Stimulated activated naive B cell treated with anti-CD40 and anti-IgM and Interleukin-4, amounts not matched to agents 10 μg/mL and 1 μg/mL and 100 μg/mL, for 72 hours (primary cell): ENCODE data around the gene RAB11FIP3.

Source experiments
- ATAC-seq, 2 donors: fragments of 150-1000 bp; cut with Tn5 transposase; replicated peaks; 2 replicates each; pipeline ENCODE4 v1.10.0; 2021; ENCODE audit warnings: moderate library complexity in 1 of 2
- DNase-seq: peaks from one replicate; pipeline ENCODE4 v3.0.0; 2021
- H3K27ac Mint-ChIP-seq: one replicate; pipeline ENCODE4 v1.8.0; 2022; ENCODE audit warnings: mild to moderate bottlenecking, mixed read lengths
- H3K27me3 Mint-ChIP-seq, 2 donors: one replicate each; pipeline ENCODE4 v1.8.0; 2022; ENCODE audit warnings: mixed read lengths in 2 of 2
- H3K36me3 Mint-ChIP-seq, 2 donors: one replicate each; pipeline ENCODE4 v1.8.0; 2022; ENCODE audit warnings: mixed read lengths in 2 of 2, mild to moderate bottlenecking in 1 of 2
- H3K4me1 Mint-ChIP-seq, 2 donors: one replicate each; pipeline ENCODE4 v1.8.0; 2022; ENCODE audit warnings: mixed read lengths in 2 of 2, mild to moderate bottlenecking in 1 of 2
- H3K4me3 Mint-ChIP-seq, 2 donors: one replicate each; pipeline ENCODE4 v1.8.0; 2022; ENCODE audit warnings: mild to moderate bottlenecking in 2 of 2, mixed read lengths in 2 of 2, moderate library complexity in 1 of 2
- H3K9me3 Mint-ChIP-seq, 2 donors: one replicate each; pipeline ENCODE4 v1.8.0; 2022; ENCODE audit warnings: mixed read lengths in 2 of 2, mild to moderate bottlenecking in 1 of 2

Gene RAB11FIP3

DNA sequence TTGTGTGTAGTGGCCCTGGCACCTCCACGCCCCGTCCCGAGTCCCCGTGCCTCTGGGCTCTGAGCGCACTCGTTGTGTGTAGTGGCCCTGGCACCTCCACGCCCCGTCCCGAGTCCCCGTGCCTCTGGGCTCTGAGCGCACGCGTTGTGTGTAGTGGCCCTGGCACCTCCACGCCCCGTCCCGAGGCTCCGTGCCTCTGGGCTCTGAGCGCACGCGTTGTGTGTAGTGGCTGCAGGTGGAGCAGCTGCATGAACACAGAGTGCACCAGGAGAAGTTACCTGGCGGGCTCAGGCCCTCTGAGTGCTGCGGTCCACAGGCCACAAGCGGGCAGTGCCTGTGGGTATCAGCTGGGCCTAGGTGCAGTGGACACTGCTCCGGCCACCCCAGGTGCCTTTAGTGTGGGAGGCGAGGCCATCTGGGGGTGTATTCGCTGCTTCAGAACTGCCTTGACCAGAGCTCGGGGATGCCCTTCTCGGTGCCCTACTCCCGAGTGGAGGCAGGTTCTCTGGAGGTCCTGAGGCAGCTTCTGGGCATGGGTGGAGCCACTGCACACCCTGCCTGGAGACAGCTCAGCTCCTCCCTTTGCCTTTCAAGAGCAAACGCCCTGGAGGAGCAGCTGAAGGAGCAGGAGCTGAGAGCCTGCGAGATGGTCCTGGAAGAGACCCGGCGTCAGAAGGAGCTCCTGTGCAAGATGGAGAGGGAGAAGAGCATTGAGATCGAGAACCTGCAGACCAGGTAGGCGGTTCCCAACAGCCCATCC lies 84.8 kb downstream of the RAB11FIP3 start:
- peaks cover 11 to 34% of the 10 kb centered on the region in 2 donors for H3K36me3 Mint-ChIP-seq
- peak overlapping the region; percentile 42 for H3K27ac Mint-ChIP-seq
- no peaks in the 10 kb centered on the region for H3K27me3 Mint-ChIP-seq
- DNase-seq (no peak), ATAC-seq (no peak)
- H3K4me1 Mint-ChIP-seq = peaks cover 3 to 5% of the 10 kb centered on the region in 2 donors
- H3K4me3 Mint-ChIP-seq = no peak overlapping the region
- no peaks in the 10 kb centered on the region for H3K9me3 Mint-ChIP-seq

DNA sequence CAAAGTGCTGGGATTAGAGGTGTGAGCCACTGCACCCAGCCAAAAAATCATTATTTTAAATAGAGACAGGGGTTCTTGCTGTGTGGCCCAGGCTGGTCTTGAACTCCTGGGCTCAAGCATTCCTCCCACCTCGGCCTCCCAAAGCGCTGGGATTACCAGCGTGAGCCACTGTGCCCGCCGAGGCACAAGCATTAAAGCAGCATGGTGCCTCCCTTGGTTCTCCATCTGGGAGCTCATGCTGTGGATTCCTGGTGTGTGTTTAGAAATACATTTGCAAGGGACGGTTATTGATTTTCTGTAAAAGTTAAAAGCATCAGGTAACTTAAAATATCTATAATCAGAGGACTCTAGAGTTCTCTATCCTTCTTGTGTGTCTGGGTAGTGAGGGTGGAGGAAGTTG lies 87.4 kb downstream of the RAB11FIP3 start:
- Mint-ChIP-seq H3K36me3 (peaks cover 21 to 33% of the 10 kb centered on the region in 2 donors), H3K27ac (no peak overlapping the region), H3K27me3 (no peaks in the 10 kb centered on the region), H3K4me1 (peaks cover 0 to 5% of the 10 kb centered on the region in 2 donors), H3K4me3 (no peak overlapping the region), H3K9me3 (no peaks in the 10 kb centered on the region)
- ATAC-seq (no peak), DNase-seq (no peak)

DNA sequence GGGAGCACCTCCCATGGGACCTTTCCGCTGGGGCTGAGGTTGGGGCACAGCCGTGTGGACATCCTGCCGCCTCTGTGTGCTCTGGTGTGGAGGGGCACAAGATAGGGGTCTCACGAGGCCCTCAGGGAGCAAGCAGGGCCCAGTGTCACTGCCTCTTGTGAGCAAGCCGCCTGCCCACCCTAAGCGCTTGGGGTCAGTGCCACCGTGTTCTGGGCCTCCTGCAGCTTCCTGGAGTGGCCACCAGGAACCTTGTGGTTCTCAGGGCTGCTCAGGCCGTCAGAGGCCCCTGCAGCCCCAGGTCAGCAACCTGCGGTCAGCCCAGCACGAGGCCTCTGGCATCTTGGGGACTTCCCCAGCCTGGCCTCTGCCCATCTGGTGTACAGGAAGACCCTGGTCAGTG lies 88.5 kb downstream of the RAB11FIP3 start:
- ATAC-seq = no peak
- Mint-ChIP-seq H3K4me1 (peaks cover 0 to 5% of the 10 kb centered on the region in 2 donors), H3K36me3 (peaks cover 21 to 31% of the 10 kb centered on the region in 2 donors), H3K27ac (peak overlapping the region; percentile 47), H3K9me3 (no peaks in the 10 kb centered on the region), H3K4me3 (no peak overlapping the region), H3K27me3 (no peaks in the 10 kb centered on the region)
- no peak for DNase-seq

DNA sequence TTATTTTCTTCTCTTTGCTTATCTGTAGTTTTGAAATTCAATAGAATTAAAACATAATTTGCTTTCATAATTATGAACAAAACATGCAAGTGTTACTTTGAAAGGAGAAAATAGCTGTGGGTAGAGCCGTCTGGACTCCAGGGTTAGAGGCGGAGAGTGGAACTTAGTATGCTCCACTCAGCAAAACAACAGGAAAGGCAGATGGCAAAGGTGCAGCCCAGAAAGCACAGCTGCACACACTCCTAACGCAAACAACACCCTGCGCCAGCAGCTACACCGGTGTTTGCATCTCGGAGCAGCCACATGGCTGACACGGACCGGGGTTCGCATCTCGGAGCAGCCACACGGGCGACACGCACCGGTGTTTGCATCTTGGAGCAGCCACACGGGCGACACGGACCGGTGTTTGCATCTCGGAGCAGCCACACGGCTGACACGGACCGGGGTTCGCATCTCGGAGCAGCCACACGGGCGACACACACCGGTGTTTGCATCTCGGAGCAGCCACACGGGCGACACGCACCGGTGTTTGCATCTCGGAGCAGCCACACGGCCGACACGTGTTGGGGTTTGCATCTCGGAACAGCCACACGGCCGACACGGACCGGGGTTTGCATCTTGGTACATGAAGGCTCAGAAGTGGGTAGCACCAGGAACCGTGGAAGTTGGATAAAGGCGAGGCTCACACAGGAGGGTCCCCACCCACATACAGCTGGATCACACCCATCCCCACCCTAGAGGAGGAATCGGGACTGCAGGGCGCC lies 89.9 kb downstream of the RAB11FIP3 start:
- no peak overlapping the region for H3K27ac Mint-ChIP-seq
- no peak overlapping the region for H3K4me3 Mint-ChIP-seq
- H3K36me3 Mint-ChIP-seq = peaks cover 24 to 35% of the 10 kb centered on the region in 2 donors
- no peaks in the 10 kb centered on the region for H3K27me3 Mint-ChIP-seq
- no peak for DNase-seq
- ATAC-seq = no peak
- H3K9me3 Mint-ChIP-seq = no peaks in the 10 kb centered on the region
- peaks cover 0 to 5% of the 10 kb centered on the region in 2 donors for H3K4me1 Mint-ChIP-seq

DNA sequence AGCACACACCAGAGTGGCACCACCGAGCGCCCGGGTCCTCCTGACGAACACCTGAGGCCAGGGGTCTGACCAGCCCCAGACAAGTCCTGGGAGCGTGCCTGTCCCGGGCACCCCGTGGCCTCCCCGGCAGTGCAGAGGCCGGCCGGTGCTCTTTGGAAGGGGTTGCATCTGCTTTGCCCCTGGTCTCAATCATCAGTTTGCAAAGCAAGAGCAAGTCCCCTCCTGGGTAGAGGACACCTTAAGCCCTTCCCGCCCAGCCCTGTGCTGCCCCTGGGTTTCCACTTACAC lies 90.4 kb downstream of the RAB11FIP3 start:
- no peaks in the 10 kb centered on the region for H3K27me3 Mint-ChIP-seq
- no peaks in the 10 kb centered on the region for H3K9me3 Mint-ChIP-seq
- DNase-seq (no peak), ATAC-seq (no peak)
- no peak overlapping the region for H3K4me3 Mint-ChIP-seq
- H3K27ac Mint-ChIP-seq = no peak overlapping the region
- peaks cover 24 to 35% of the 10 kb centered on the region in 2 donors for H3K36me3 Mint-ChIP-seq
- peaks cover 0 to 5% of the 10 kb centered on the region in 2 donors for H3K4me1 Mint-ChIP-seq

DNA sequence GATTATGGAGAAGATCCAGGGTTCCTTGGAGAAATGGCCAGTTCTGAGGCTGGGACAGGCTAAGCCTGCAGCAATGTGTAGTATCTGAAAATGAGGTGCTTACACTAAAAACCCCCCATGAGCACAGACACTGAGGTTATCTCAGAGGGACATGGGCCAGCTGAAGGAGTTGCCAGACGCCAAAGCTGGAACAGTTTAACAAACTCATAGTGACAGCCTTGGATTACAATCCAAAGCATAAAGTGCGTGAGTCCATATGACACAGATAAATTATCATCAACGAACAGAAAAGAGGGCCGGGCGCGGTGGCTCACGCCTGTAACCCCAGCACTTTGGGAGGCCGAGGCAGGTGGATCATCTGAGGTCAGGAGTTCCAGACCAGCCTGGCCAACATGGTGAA lies 90.9 kb downstream of the RAB11FIP3 start:
- ATAC-seq = no peak
- no peak overlapping the region for H3K27ac Mint-ChIP-seq

DNA sequence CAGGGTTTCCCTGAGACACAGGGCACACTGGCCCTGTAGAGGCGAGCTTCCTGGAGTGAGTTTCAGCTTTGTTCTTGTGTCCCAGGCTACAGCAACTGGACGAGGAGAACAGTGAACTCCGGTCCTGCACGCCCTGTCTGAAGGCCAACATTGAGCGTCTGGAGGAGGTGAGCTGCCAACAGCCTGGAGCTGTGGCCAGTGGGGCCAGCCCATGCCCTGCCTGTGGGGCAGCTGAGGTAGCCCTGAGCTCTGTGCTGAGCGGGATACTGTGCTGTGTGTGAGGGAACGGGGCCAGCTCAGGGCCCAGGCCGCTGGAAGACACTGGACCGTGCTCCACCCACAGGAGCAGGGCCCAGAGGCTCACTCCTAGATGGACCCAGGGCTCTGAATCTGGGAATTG lies 93.4 kb downstream of the RAB11FIP3 start:
- no peak overlapping the region for H3K27ac Mint-ChIP-seq
- H3K36me3 Mint-ChIP-seq = peaks cover 31 to 33% of the 10 kb centered on the region in 2 donors
- DNase-seq (no peak), ATAC-seq (no peak)
- H3K9me3 Mint-ChIP-seq = no peaks in the 10 kb centered on the region
- peaks cover 4 to 16% of the 10 kb centered on the region in 2 donors for H3K4me1 Mint-ChIP-seq
- no peaks in the 10 kb centered on the region for H3K27me3 Mint-ChIP-seq
- no peak overlapping the region for H3K4me3 Mint-ChIP-seq

More for the DNA sequence above, 90.9 kb downstream of the RAB11FIP3 start:
- no peaks in the 10 kb centered on the region for H3K27me3 Mint-ChIP-seq
- no peak overlapping the region for H3K4me3 Mint-ChIP-seq
- DNase-seq = no peak
- peaks cover 26 to 35% of the 10 kb centered on the region in 2 donors for H3K36me3 Mint-ChIP-seq
- no peaks in the 10 kb centered on the region for H3K9me3 Mint-ChIP-seq
- peaks cover 0 to 5% of the 10 kb centered on the region in 2 donors for H3K4me1 Mint-ChIP-seq

DNA sequence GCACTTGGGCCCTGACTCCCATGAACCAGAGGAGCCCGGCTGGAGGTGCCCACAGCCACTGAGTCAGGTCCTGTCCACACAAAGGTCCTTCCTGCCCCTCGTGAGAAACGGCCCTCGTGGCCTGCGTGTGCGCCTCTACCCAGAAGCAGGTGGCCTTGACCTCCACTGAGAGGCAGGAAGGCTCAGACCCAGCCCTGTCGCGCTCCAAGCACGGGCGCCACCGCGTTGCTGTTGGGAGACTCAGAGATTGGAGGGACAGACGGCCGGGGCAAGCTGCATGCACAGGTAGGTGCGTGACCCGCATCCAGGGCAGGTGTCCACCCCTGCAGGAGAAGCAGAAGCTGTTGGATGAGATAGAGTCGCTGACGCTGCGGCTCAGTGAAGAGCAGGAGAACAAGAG lies 94.0 kb downstream of the RAB11FIP3 start:
- Mint-ChIP-seq H3K27ac (peak overlapping the region; percentile 6), H3K36me3 (peaks cover 30 to 34% of the 10 kb centered on the region in 2 donors), H3K9me3 (no peaks in the 10 kb centered on the region), H3K27me3 (no peaks in the 10 kb centered on the region), H3K4me3 (no peak overlapping the region), H3K4me1 (peaks cover 10 to 18% of the 10 kb centered on the region in 2 donors)
- no peak for DNase-seq
- ATAC-seq = no peak

DNA sequence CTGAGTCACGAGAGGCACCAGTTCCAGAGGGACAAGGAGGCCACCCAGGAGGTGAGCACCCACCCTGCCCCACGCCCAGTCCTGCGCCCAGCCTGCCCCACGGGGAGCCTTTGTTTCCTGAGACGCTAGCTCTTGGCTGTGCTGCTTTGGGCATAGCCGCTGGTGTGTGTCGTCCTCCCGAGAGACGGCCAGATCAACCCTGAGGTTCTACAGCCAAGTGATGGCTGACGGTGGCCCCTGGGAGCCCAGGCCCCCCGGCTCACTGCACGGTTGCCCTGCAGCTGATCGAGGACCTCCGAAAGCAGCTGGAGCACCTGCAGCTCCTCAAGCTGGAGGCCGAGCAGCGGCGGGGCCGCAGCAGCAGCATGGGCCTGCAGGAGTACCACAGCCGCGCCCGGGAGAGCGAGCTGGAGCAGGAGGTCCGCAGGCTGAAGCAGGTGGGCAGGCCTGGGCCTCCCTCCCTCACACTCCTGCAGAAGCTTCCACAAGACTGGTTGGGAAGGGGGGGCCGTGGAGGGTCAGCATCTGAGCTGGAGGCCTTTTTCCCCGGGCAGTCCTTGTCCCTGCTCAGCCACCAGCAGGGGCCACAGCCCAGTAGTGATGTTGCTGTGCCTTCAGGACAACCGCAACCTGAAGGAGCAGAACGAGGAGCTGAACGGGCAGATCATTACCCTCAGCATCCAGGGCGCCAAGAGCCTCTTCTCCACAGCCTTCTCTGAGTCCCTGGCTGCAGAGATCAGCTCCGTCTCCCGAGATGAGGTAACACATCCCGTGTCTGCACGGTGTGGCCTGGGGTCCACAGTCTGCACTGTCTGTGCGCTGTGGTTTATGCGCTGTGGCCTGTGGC lies 94.6 kb downstream of the RAB11FIP3 start:
- Mint-ChIP-seq H3K27me3 (no peaks in the 10 kb centered on the region), H3K4me1 (peaks cover 10 to 24% of the 10 kb centered on the region in 2 donors), H3K36me3 (peaks cover 24 to 32% of the 10 kb centered on the region in 2 donors), H3K9me3 (no peaks in the 10 kb centered on the region), H3K27ac (no peak overlapping the region), H3K4me3 (no peak overlapping the region)
- no peak for ATAC-seq
- DNase-seq = no peak

DNA sequence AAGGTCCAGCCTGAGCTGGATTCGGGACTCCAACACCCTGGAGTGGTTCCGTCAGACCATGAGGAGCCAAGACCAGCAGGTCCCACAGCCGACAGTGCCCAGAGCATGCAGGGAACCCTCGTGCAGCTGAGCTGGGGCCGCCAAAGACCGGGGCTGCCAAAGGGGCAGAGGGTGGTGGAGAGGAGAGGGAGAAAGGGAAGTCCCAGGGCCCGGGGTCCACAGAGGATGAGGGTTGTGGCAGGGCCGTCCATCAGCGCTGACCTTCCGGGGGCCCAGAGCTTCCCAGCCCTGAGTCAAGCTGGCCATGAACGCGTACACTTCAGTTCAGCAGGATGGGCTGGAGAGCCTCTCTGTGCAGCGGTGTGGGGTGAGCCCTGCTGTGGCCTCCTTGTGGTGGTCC lies 95.4 kb downstream of the RAB11FIP3 start:
- H3K4me3 Mint-ChIP-seq = no peak overlapping the region
- no peaks in the 10 kb centered on the region for H3K9me3 Mint-ChIP-seq
- H3K27me3 Mint-ChIP-seq = no peaks in the 10 kb centered on the region
- H3K27ac Mint-ChIP-seq = no peak overlapping the region
- DNase-seq (no peak), ATAC-seq (no peak)
- peaks cover 18 to 31% of the 10 kb centered on the region in 2 donors for H3K4me1 Mint-ChIP-seq
- peaks cover 29 to 32% of the 10 kb centered on the region in 2 donors for H3K36me3 Mint-ChIP-seq

DNA sequence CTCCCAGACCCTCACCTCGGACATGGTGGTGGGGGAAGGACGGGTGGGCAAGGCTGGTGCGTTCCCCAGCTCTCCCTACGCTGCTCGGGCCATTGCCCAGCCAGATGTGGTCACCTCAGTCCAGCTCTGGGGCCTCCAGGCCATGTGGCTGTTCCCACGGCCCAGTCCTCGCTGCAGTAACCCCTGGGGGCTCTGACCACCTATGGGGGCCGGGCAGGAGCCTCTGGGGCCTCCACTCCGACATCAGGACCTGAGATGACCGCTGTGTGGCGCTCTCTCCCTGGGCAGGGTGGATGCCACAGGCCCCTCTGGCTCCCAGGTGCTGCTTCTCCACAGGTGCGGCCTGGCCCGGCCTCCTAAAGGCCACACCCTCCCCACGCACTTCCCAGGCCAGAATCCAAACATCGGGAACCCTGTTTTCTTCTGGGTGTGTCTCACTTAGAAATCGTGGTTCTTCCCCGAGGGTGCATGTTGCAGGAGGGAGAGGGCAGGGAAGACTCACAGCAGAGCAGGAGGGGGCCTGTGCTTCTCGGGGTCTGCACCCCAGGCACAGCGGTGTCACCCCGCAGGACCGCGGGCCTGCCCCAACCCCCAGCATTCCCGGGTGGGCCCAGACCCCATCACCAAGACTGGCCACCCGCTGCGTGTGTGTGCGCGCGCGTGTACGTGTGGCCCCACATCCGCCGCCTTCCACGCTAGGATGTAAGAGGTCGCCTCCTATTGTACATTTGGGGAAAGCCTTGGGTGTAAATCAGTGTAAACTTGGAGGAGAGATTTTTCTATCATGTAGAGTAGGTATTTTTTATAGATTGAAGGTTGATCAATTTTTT lies 96.1 kb downstream of the RAB11FIP3 start:
- no peak for DNase-seq
- no peaks in the 10 kb centered on the region for H3K9me3 Mint-ChIP-seq
- no peaks in the 10 kb centered on the region for H3K27me3 Mint-ChIP-seq
- H3K4me1 Mint-ChIP-seq = peaks cover 20 to 39% of the 10 kb centered on the region in 2 donors
- H3K4me3 Mint-ChIP-seq = no peak overlapping the region
- peak overlapping the region; percentile 25 for H3K27ac Mint-ChIP-seq
- no peak for ATAC-seq
- peaks cover 25 to 29% of the 10 kb centered on the region in 2 donors for H3K36me3 Mint-ChIP-seq

DNA sequence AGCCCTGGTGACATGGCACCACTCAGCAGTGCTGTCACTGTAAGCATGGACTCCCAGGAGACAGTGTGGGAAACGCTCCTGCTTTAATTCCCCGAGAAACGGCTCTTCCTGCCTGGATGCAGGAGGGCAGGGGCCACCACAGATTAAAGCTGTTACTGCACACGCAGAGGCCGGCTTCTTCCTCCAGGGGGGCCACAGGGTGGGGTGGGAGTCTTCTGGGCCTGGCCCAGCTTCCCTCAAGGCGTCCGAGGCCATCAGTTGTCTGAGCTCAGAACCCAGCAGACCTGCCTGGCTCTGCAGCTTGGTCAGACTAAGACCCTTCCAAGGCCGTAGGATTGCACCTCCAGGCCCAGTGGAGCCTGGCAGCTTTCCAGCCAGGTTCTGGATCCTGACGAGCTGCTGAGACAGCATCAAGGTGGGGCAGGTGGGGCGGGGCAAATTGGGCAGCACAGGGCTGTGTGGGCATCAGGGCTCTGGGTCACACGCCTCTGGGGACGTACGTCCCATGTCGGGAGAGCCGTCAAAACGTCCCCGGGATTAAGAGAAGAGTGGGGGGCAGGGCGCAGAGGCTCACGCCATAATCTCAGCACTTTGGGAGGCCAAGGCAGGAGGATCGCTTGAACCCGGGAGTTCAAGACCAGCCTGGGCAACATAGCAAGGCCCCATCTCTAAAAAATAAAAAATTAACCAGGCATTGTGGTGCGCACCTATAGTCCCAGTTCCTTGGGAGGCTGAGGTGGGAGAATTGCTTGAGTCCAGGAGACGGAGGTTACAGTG lies 97.1 kb downstream of the RAB11FIP3 start:
- DNase-seq (no peak), ATAC-seq (no peak)
- Mint-ChIP-seq H3K4me1 (peaks cover 21 to 42% of the 10 kb centered on the region in 2 donors), H3K27me3 (no peaks in the 10 kb centered on the region), H3K9me3 (no peaks in the 10 kb centered on the region), H3K4me3 (no peak overlapping the region), H3K36me3 (peaks cover 21 to 24% of the 10 kb centered on the region in 2 donors), H3K27ac (no peak overlapping the region)

DNA sequence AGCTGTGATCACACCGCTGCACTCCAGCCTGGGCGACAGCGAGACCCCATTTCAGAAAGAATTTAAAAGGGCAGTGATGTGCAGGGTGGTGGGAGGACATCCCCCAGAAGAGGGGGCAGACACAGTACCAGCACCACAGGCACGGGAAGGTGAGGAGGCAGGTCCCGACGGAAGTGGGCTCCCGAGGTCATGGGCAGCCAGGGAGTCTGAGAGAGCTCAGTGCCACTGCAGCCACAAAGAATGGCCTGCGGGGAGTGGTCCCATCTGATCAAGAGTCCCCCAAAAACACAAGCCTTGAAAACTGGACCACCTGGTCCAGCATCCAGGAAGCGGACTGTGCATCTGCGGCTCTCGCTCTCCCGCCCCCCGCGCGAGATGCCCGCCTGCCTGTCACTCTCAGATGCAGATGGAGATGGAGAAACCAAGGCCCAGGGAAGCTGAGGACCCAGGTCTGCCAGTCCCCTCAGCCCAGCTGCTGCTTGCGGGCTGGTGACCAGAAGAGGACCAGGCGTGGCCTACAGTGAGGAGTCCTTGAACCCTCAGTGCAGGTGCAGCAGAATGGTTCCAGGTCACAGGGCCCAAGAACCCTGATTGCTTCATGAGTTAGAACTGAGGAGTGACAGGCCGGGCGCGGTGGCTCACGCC lies 97.8 kb downstream of the RAB11FIP3 start:
- peaks cover 21 to 42% of the 10 kb centered on the region in 2 donors for H3K4me1 Mint-ChIP-seq
- DNase-seq = no peak
- no peak for ATAC-seq
- no peaks in the 10 kb centered on the region for H3K27me3 Mint-ChIP-seq
- H3K36me3 Mint-ChIP-seq = peaks cover 21 to 24% of the 10 kb centered on the region in 2 donors
- peak overlapping the region; percentile 80 for H3K27ac Mint-ChIP-seq
- no peaks in the 10 kb centered on the region for H3K9me3 Mint-ChIP-seq
- no peak overlapping the region for H3K4me3 Mint-ChIP-seq
